WTC11 (cell line): Measurements from ENCODE around the gene RGL4.

Experiments used
- ATF2 ChIP-seq: sonication (generic); formaldehyde crosslinking; IDR thresholded peaks from 2 replicates; pipeline ENCODE4 v1.8.1; 2022; ENCODE audit warnings: low read depth, missing genetic modification reagents, borderline replicate concordance
- CTCF ChIP-seq: fragments of 200-600 bp; IDR thresholded peaks from 2 replicates; pipeline ENCODE4 v1.8.0; 2022; ENCODE audit warnings: antibody characterized with exemption
- ESRRA ChIP-seq: sonication (generic); formaldehyde crosslinking; IDR thresholded peaks from 2 replicates; pipeline ENCODE4 v1.8.1; 2022; ENCODE audit warnings: mild to moderate bottlenecking, missing genetic modification reagents, borderline replicate concordance
- ZNF138 ChIP-seq: sonication (generic); formaldehyde crosslinking; conservative IDR thresholded peaks from 2 replicates; pipeline ENCODE4 v1.8.1; 2022; ENCODE audit warnings: mild to moderate bottlenecking, moderate library complexity, missing genetic modification reagents

- TF ChIP-seq CTCF (no peak), ATF2 (CRISPR knock-in tag) (no peak), ESRRA (CRISPR knock-in tag) (peak; percentile 67; the same call in 1 of the 2 replicates), ZNF138 (peak; percentile 91; the same call in 1 of the 2 replicates)
These were observed 26.3 kb downstream of the RGL4 start for GRCh38 chr22:23716811-23717801.
